ENCODE measurements around the gene MED1. TPM values are rescaled to one million over a fixed set of nuclear protein-coding genes. Genes with fewer than 3 reads are reported as not detected.
A peak's percentile ranks its signal among the peaks of the same experiment; 100 is the strongest.
"Not testable (repeated sequence)": the region's sequence is repeated elsewhere in the genome, so short reads cannot be mapped to it uniquely, and the experiment has no call there.

The MED1 gene
- polyA plus RNA-seq, 1 of the 3 experiments (the other 2 are of a cell fraction): 12.3 TPM

DNA sequence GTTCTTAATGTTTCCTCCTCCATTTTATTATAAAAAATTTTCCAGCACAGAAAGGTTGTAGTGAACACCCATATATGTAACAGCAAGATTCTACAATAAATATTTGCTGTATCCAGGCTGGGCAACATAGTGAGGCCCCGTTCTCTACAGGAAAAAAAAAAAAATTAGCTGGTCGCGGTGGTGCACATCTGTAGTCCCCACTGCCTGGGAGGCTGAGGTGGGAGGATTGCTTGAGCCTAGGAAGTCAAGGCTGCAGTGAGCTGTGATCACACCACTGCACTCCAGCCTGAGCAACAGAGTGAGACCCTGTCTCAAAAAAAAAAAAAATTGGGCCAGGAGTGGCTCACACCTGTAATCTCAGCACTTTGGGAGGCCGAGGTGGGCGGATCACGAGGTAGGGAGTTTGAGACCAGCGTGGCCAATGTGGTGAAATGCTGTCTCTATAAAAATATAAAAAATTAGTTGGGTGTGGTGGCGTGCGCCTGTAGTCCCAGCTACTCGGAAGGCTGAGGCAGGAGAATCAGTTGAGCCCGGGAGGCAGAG, 13.6 kb upstream of the MED1 start:
- WGBS (ENCODE audit: low lambda C conversion rate): 86% methylated on average over 11 of the region's 11 CpGs
- Histone ChIP-seq H3K4me3 (ENCODE audit: low read depth in 2 of 2, low read length in 1 of 2) (peak overlapping the region in 1 of 2 experiments; percentile 77; a peak in 2 of 4 replicates), H3K9ac (peak overlapping the region; percentile 96; the same call in 1 of the 2 replicates), H3K79me2 (ENCODE audit: insufficient read depth) (peaks cover 78% of the 10 kb centered on the region), H3K36me3 (replicated peaks in 1 of 2; ENCODE audit: control insufficient read depth in 1 of 2, insufficient read depth in 2 of 2, low read length in 1 of 2) (peaks cover 0 to 21% of the 10 kb centered on the region in 2 experiments), H4K20me1 (ENCODE audit: insufficient read depth) (peaks cover 57% of the 10 kb centered on the region), H3K4me2 (peak overlapping the region; percentile 93)
- H2AFZ ChIP-seq (ENCODE audit: low read depth); H3F3A ChIP-seq (replicated peaks; ENCODE audit: insufficient read depth); H3K9me3 ChIP-seq; DNase-seq; H3K4me1 ChIP-seq (ENCODE audit: control insufficient read depth in 1 of 2, insufficient read depth in 2 of 2, low read depth in 1 of 2, low read length in 1 of 2); H3K9me2 ChIP-seq; H3K27ac ChIP-seq (ENCODE audit: low read depth in 2 of 2, low read length in 1 of 2); H3K27me3 ChIP-seq (ENCODE audit: insufficient read depth): not testable (repeated sequence)
- CTCF ChIA-PET: interaction anchor here (0.6 to 1.1 kb wide), 3 partner anchors 156 to 645 kb away, joined by 3 read pairs; no protein-coding TSS in a partner anchor
- POLR2A ChIA-PET: interaction anchor here (0.6 to 4.3 kb wide), 2 partner anchors 13 to 164 kb away, joined by 3 to 41 read pairs; partner anchors contain the start of gene MED1

DNA sequence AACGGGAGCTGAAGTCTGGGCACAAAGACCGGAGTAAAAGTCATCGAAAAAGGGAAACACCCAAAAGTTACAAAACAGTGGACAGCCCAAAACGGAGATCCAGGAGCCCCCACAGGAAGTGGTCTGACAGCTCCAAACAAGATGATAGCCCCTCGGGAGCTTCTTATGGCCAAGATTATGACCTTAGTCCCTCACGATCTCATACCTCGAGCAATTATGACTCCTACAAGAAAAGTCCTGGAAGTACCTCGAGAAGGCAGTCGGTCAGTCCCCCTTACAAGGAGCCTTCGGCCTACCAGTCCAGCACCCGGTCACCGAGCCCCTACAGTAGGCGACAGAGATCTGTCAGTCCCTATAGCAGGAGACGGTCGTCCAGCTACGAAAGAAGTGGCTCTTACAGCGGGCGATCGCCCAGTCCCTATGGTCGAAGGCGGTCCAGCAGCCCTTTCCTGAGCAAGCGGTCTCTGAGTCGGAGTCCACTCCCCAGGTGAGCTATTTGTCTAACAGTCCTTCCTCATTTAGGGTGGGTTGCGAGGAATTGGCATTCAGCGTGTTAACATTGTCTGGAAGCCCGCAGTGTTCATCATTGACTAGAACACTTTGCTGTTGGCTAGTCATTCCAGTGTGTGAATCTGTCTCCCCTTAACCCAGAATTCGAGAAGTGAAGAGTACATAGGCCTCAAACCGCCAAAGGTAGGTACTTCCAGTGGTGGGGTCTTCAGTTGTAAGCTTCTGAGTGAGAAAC, 11.7 kb upstream of the MED1 start:
- CTCF ChIA-PET: interaction anchor here (1.0 to 2.6 kb wide), 5 partner anchors 47 to 192 kb away, joined by 4 to 6 read pairs (median 6); no protein-coding TSS in a partner anchor
- TF ChIP-seq MXI1 (IDR thresholded peaks at IDR 0.05; ENCODE audit: low read depth, low read length): 0 out of 2 replicates have a peak, but pooled peaks have one; percentile 7
- TF ChIP-seq, protein P1, sequence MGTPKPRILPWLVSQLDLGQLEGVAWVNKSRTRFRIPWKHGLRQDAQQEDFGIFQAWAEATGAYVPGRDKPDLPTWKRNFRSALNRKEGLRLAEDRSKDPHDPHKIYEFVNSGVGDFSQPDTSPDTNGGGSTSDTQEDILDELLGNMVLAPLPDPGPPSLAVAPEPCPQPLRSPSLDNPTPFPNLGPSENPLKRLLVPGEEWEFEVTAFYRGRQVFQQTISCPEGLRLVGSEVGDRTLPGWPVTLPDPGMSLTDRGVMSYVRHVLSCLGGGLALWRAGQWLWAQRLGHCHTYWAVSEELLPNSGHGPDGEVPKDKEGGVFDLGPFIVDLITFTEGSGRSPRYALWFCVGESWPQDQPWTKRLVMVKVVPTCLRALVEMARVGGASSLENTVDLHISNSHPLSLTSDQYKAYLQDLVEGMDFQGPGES (IDR thresholded peaks at IDR 0.05; ENCODE audit: low read depth, low read length): no peak
- POLR2A ChIA-PET: interaction anchor here (4.3 kb wide), 1 partner anchor 11 kb away, joined by 41 read pairs; the partner anchor contains the start of gene MED1

DNA sequence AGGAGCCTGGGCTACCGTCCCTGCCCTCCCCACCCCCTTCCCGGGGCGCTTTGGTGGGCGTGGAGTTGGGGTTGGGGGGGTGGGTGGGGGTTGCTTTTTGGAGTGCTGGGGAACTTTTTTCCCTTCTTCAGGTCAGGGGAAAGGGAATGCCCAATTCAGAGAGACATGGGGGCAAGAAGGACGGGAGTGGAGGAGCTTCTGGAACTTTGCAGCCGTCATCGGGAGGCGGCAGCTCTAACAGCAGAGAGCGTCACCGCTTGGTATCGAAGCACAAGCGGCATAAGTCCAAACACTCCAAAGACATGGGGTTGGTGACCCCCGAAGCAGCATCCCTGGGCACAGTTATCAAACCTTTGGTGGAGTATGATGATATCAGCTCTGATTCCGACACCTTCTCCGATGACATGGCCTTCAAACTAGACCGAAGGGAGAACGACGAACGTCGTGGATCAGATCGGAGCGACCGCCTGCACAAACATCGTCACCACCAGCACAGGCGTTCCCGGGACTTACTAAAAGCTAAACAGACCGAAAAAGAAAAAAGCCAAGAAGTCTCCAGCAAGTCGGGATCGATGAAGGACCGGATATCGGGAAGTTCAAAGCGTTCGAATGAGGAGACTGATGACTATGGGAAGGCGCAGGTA, 11.0 kb upstream of the MED1 start:
- peaks cover 3% of the 10 kb centered on the region for H3F3A ChIP-seq (replicated peaks; ENCODE audit: insufficient read depth)
- H3K9me3 ChIP-seq: no peaks in the 10 kb centered on the region
- peak overlapping the region; percentile 91 to 96 for H3K27ac ChIP-seq (ENCODE audit: low read depth in 2 of 2, low read length in 1 of 2)
- H4K20me1 ChIP-seq (ENCODE audit: insufficient read depth): peaks cover 41% of the 10 kb centered on the region
- H3K9ac ChIP-seq: peak overlapping the region; percentile 96
- H2AFZ ChIP-seq (ENCODE audit: low read depth): no peak overlapping the region
- H3K9me2 ChIP-seq: no peaks in the 10 kb centered on the region
- peaks cover 52% of the 10 kb centered on the region for H3K79me2 ChIP-seq (ENCODE audit: insufficient read depth)
- ChIA-PET CTCF (interaction anchor here (1.0 to 2.6 kb wide), 6 partner anchors 46 to 255 kb away, joined by 3 to 6 read pairs (median 6); no protein-coding TSS in a partner anchor), POLR2A (interaction anchor here (4.3 kb wide), 1 partner anchor 10 kb away, joined by 41 read pairs; the partner anchor contains the start of gene MED1)
- no peaks in the 10 kb centered on the region for H3K27me3 ChIP-seq (ENCODE audit: insufficient read depth)
- under 1% methylated on average over 32 of the region's 34 CpGs for WGBS (ENCODE audit: low lambda C conversion rate)
- H3K4me3 ChIP-seq (ENCODE audit: low read depth in 2 of 2, low read length in 1 of 2): peak overlapping the region; percentile 74 to 77
- H3K36me3 ChIP-seq (replicated peaks in 1 of 2; ENCODE audit: control insufficient read depth in 1 of 2, insufficient read depth in 2 of 2, low read length in 1 of 2): peaks cover 0 to 8% of the 10 kb centered on the region in 2 experiments
- H3K4me1 ChIP-seq (ENCODE audit: control insufficient read depth in 1 of 2, insufficient read depth in 2 of 2, low read depth in 1 of 2, low read length in 1 of 2): peaks cover 4 to 6% of the 10 kb centered on the region in 2 experiments; a peak in 2 of 4 replicates
- DNase-seq: no peak
- H3K4me2 ChIP-seq: peak overlapping the region; percentile 93
- TF ChIP-seq MXI1 (IDR thresholded peaks at IDR 0.05; ENCODE audit: low read depth, low read length): peak; percentile 9; the same call in 1 of the 2 replicates
- TF ChIP-seq SMC3 (IDR thresholded peaks at IDR 0.05; ENCODE audit: low read depth, low read length): no peak
- TF ChIP-seq EP300 (IDR thresholded peaks at IDR 0.05; ENCODE audit: borderline replicate concordance in 1 of 2, low read depth in 1 of 2, low read length in 1 of 2): no peak

More for the DNA sequence above, 11.7 kb upstream of the MED1 start:
- no peak overlapping the region for H2AFZ ChIP-seq (ENCODE audit: low read depth)
- H3K27me3 ChIP-seq (ENCODE audit: insufficient read depth): no peaks in the 10 kb centered on the region
- H3K79me2 ChIP-seq (ENCODE audit: insufficient read depth): peaks cover 59% of the 10 kb centered on the region
- H3K9me3 ChIP-seq: no peaks in the 10 kb centered on the region
- H3K27ac ChIP-seq (ENCODE audit: low read depth in 2 of 2, low read length in 1 of 2): peak overlapping the region in 1 of 2 experiments; percentile 96; a peak in 1 of 4 replicates
- peaks cover 4 to 6% of the 10 kb centered on the region in 2 experiments; a peak in 2 of 4 replicates for H3K4me1 ChIP-seq (ENCODE audit: control insufficient read depth in 1 of 2, insufficient read depth in 2 of 2, low read depth in 1 of 2, low read length in 1 of 2)
- peaks cover 49% of the 10 kb centered on the region for H4K20me1 ChIP-seq (ENCODE audit: insufficient read depth)
- H3K4me3 ChIP-seq (ENCODE audit: low read depth in 2 of 2, low read length in 1 of 2): peak overlapping the region; percentile 74 to 77
- H3K9me2 ChIP-seq: no peaks in the 10 kb centered on the region
- H3K4me2 ChIP-seq: peak overlapping the region; percentile 93
- peaks cover 0 to 8% of the 10 kb centered on the region in 2 experiments for H3K36me3 ChIP-seq (replicated peaks in 1 of 2; ENCODE audit: control insufficient read depth in 1 of 2, insufficient read depth in 2 of 2, low read length in 1 of 2)
- peak; percentile 19 for DNase-seq
- peak overlapping the region; percentile 96 for H3K9ac ChIP-seq
- WGBS (ENCODE audit: low lambda C conversion rate): 5% methylated on average over 28 of the region's 28 CpGs
- peaks cover 3% of the 10 kb centered on the region for H3F3A ChIP-seq (replicated peaks; ENCODE audit: insufficient read depth)

All from SK-N-SH (cell line).